H9 (cell line): ENCODE results near the gene UBE3C. TPM values are rescaled to one million over a fixed set of nuclear protein-coding genes. Genes with fewer than 3 reads are reported as not detected.

Experiments
- DNase-seq: peaks from one replicate; pipeline ENCODE4 v3.0.0-alpha.2; 2017
- H2AFZ ChIP-seq: one replicate; pipeline ENCODE4 v1.6.1; 2013; ENCODE audit warnings: mild to moderate bottlenecking, low read length, control low read depth, moderate library complexity
- H2AK5ac ChIP-seq: 2 replicates; pipeline ENCODE4 v1.6.1; 2013; ENCODE audit warnings: low read length, control low read depth, mixed read lengths; ENCODE audit not compliant: insufficient read length
- H2BK120ac ChIP-seq: one replicate; pipeline ENCODE4 v1.6.1; 2013; ENCODE audit warnings: low read depth, mild to moderate bottlenecking, low read length, control low read depth, inconsistent platforms; ENCODE audit not compliant: poor library complexity, severe bottlenecking
- H2BK12ac ChIP-seq: 2 replicates; pipeline ENCODE4 v1.6.1; 2013; ENCODE audit warnings: low read length, control low read depth, mixed read lengths, low read depth; ENCODE audit not compliant: insufficient read length
- H2BK15ac ChIP-seq: 2 replicates; pipeline ENCODE4 v1.6.1; 2013; ENCODE audit warnings: low read depth, low read length, control low read depth
- H2BK20ac ChIP-seq: one replicate; pipeline ENCODE4 v1.6.1; 2013; ENCODE audit warnings: low read depth, mild to moderate bottlenecking, low read length, control low read depth, inconsistent platforms; ENCODE audit not compliant: poor library complexity, severe bottlenecking
- H2BK5ac ChIP-seq: 2 replicates; pipeline ENCODE4 v1.6.1; 2013; ENCODE audit warnings: low read length, control low read depth, mixed read lengths; ENCODE audit not compliant: insufficient read length
- H3K14ac ChIP-seq: 2 replicates; pipeline ENCODE4 v1.6.1; 2013; ENCODE audit warnings: low read length, control low read depth; ENCODE audit not compliant: insufficient read depth
- H3K18ac ChIP-seq: 2 replicates; pipeline ENCODE4 v1.6.1; 2013; ENCODE audit warnings: low read depth, mild to moderate bottlenecking, mixed read lengths, low read length, control low read depth; ENCODE audit not compliant: insufficient read length
- H3K23ac ChIP-seq: 2 replicates; pipeline ENCODE4 v1.6.1; 2013; ENCODE audit warnings: low read length, control low read depth, mixed read lengths, low read depth; ENCODE audit not compliant: insufficient read length
- H3K23me2 ChIP-seq: 2 replicates; pipeline ENCODE4 v1.6.1; 2013; ENCODE audit warnings: low read depth, mild to moderate bottlenecking, mixed read lengths, low read length, control low read depth; ENCODE audit not compliant: insufficient read length, poor library complexity, severe bottlenecking
- H3K27ac ChIP-seq: 2 replicates; pipeline ENCODE4 v1.5.1; 2013; ENCODE audit warnings: low read length, control low read depth, mixed read lengths, low read depth; ENCODE audit not compliant: insufficient read length
- H3K27me3 ChIP-seq: 2 replicates; pipeline ENCODE4 v1.6.1; 2013; ENCODE audit warnings: low read length, control low read depth, inconsistent platforms; ENCODE audit not compliant: insufficient read depth
- H3K4ac ChIP-seq: 2 replicates; pipeline ENCODE4 v1.6.1; 2013; ENCODE audit warnings: low read depth, mild to moderate bottlenecking, control low read depth, inconsistent platforms, low read length, moderate library complexity
- H3K4me1 ChIP-seq: 2 replicates; pipeline ENCODE4 v1.6.1; 2013; ENCODE audit warnings: low read length, control low read depth, inconsistent platforms; ENCODE audit not compliant: insufficient read depth
- H3K4me2 ChIP-seq: 2 replicates; pipeline ENCODE4 v1.6.1; 2013; ENCODE audit warnings: low read length, control low read depth, mixed read lengths; ENCODE audit not compliant: insufficient read length, insufficient read depth
- H3K56ac ChIP-seq: 2 replicates; pipeline ENCODE4 v1.6.1; 2013; ENCODE audit warnings: low read depth, mild to moderate bottlenecking, mixed read lengths, low read length, control low read depth; ENCODE audit not compliant: insufficient read length
- H3K79me1 ChIP-seq: 2 replicates; pipeline ENCODE4 v1.6.1; 2013; ENCODE audit warnings: low read depth, mild to moderate bottlenecking, moderate library complexity, low read length, control low read depth, inconsistent platforms; ENCODE audit not compliant: insufficient read depth, poor library complexity, severe bottlenecking
- H3K79me2 ChIP-seq: 2 replicates; pipeline ENCODE4 v1.6.1; 2013; ENCODE audit warnings: low read length, control low read depth, inconsistent platforms; ENCODE audit not compliant: insufficient read depth
- H3K9ac ChIP-seq: 2 replicates; pipeline ENCODE4 v1.6.1; 2013; ENCODE audit warnings: low read length, control low read depth, mixed read lengths; ENCODE audit not compliant: insufficient read length; ENCODE audit errors: extremely low read depth
- H3K9me3 ChIP-seq: one replicate; pipeline ENCODE4 v1.6.1; 2013; ENCODE audit warnings: low read depth, low read length, inconsistent platforms; ENCODE audit not compliant: control insufficient read depth
- H3T11ph ChIP-seq: one replicate; pipeline ENCODE4 v1.6.1; 2013; ENCODE audit warnings: mild to moderate bottlenecking, low read length, control low read depth, inconsistent platforms
- H4K20me1 ChIP-seq: one replicate; pipeline ENCODE4 v1.6.1; 2013; ENCODE audit not compliant: control insufficient read depth, insufficient read length, insufficient read depth
- H4K5ac ChIP-seq: 2 replicates; pipeline ENCODE4 v1.6.1; 2013; ENCODE audit warnings: low read depth, mild to moderate bottlenecking, mixed read lengths, low read length, control low read depth; ENCODE audit not compliant: insufficient read length
- H4K8ac ChIP-seq: replicated peaks from 2 replicates; pipeline ENCODE4 v1.6.1; 2013; ENCODE audit warnings: low read length, control low read depth, mixed read lengths, low read depth; ENCODE audit not compliant: insufficient read length
- H4K91ac ChIP-seq: 2 replicates; pipeline ENCODE4 v1.6.1; 2013; ENCODE audit warnings: low read depth, mild to moderate bottlenecking, moderate library complexity, mixed read lengths, low read length, control low read depth; ENCODE audit not compliant: insufficient read length
- H3K27ac Mint-ChIP-seq, 3 experiments: 2 replicates in 2 of 3; 3 replicates in 1 of 3; pipeline ENCODE4 v1.8.0; 2020 to 2021; ENCODE audit warnings: mixed read lengths in 3 of 3, mild to moderate bottlenecking in 1 of 3, moderate library complexity in 1 of 3
- H3K27me3 Mint-ChIP-seq: 2 replicates; pipeline ENCODE4 v1.8.0; 2021; ENCODE audit warnings: low read depth, mild to moderate bottlenecking, moderate library complexity, mixed read lengths
- H3K36me3 Mint-ChIP-seq, 3 experiments: 2 replicates in 2 of 3; 3 replicates in 1 of 3; pipeline ENCODE4 v1.8.0; 2020 to 2021; ENCODE audit warnings: low read depth in 3 of 3, mixed read lengths in 3 of 3; ENCODE audit not compliant: insufficient read depth in 1 of 3
- H3K4me1 Mint-ChIP-seq, 2 experiments: 2 replicates each; pipeline ENCODE4 v1.8.0; 2020; ENCODE audit warnings: mixed read lengths in 2 of 2
- H3K4me3 Mint-ChIP-seq, 2 experiments: 2 replicates in 1 of 2; 3 replicates in 1 of 2; pipeline ENCODE4 v1.8.0; 2020 to 2021; ENCODE audit warnings: mild to moderate bottlenecking in 2 of 2, mixed read lengths in 2 of 2, moderate library complexity in 1 of 2
- H3K9me3 Mint-ChIP-seq, 2 experiments: 2 replicates in 1 of 2; 3 replicates in 1 of 2; pipeline ENCODE4 v1.8.0; 2020; ENCODE audit warnings: mild to moderate bottlenecking in 2 of 2, mixed read lengths in 2 of 2, moderate library complexity in 1 of 2
- CTCF ChIP-seq: fragments of 200-600 bp; sonication (generic); conservative IDR thresholded peaks from 3 replicates; pipeline ENCODE4 v1.8.0; 2021; ENCODE audit warnings: antibody characterized with exemption, mild to moderate bottlenecking
- WGBS: extraction: QIAGEN DNeasy Blood & Tissue Kit; methylation state at CpG from one replicate; pipeline ENCODE4 v1.1.7; 2013; ENCODE audit warnings: missing lambda C conversion rate, low lambda C conversion rate, mixed read lengths; ENCODE audit not compliant: insufficient read length; ENCODE audit errors: extremely low coverage; 5-methylcytosine and 5-hydroxymethylcytosine counted together
- total RNA-seq: library from RNA; stranded (reverse); gene quantifications from 2 replicates; pipeline ENCODE4 v1.2.1, GENCODE V29; 2021

Gene UBE3C
- total RNA-seq, 1 experiment from 2014 or later, result 63.3 TPM

- no peaks in the 10 kb centered on the region for H3K9me3 ChIP-seq
- peaks cover 13% of the 10 kb centered on the region for H3K79me1 ChIP-seq
- H3K4ac ChIP-seq, result no peak overlapping the region
- H2BK12ac ChIP-seq, result no peak overlapping the region
- no peak overlapping the region for H3K27ac ChIP-seq
- H3K27me3 ChIP-seq, result no peaks in the 10 kb centered on the region
- H2AFZ ChIP-seq, result no peak overlapping the region
- Mint-ChIP-seq H3K27ac (no peak overlapping the region), H3K36me3 (peaks cover 15 to 49% (median 37%) of the 10 kb centered on the region in 3 experiments; a peak in 6 of 7 replicates), H3K4me1 (peaks cover 28 to 40% of the 10 kb centered on the region in 2 experiments), H3K27me3 (no peaks in the 10 kb centered on the region), H3K4me3 (peak overlapping the region in 1 of 2 experiments; percentile 89; a peak in 2 of 5 replicates), H3K9me3 (no peaks in the 10 kb centered on the region)
- no peak overlapping the region for H3K9ac ChIP-seq
- no peak for TF ChIP-seq CTCF
- DNase-seq, result no peak
- no peak overlapping the region for H4K8ac ChIP-seq
- H2AK5ac ChIP-seq, result no peak overlapping the region
- H4K91ac ChIP-seq, result no peak overlapping the region
- H4K5ac ChIP-seq, result no peak overlapping the region
- no peak overlapping the region for H2BK5ac ChIP-seq
- H3K23ac ChIP-seq, result no peak overlapping the region
- peaks cover 6% of the 10 kb centered on the region; the same call in 1 of the 2 replicates for H3K4me1 ChIP-seq
- no peak overlapping the region for H3K4me2 ChIP-seq
- no peak overlapping the region for H3K18ac ChIP-seq
- H3K14ac ChIP-seq, result no peak overlapping the region; the same call in 1 of the 2 replicates
- no peak overlapping the region for H2BK20ac ChIP-seq
- peaks cover 67% of the 10 kb centered on the region for H3K79me2 ChIP-seq
- H3K56ac ChIP-seq, result no peak overlapping the region
- no peak overlapping the region for H3T11ph ChIP-seq
- peaks cover 14% of the 10 kb centered on the region for H3K23me2 ChIP-seq
- no peak overlapping the region for H2BK120ac ChIP-seq
- no peak overlapping the region for H2BK15ac ChIP-seq
- no CpG with 5 or more reads among the region's 16 CpGs for WGBS
- no peaks in the 10 kb centered on the region for H4K20me1 ChIP-seq
These were observed 2.9 kb downstream of the UBE3C start for GRCh38 chr7:157141525-157142060.
